NOMO-1 (cell line): ENCODE measurements around the gene IRF8.
A peak's percentile ranks its signal among the peaks of the same experiment; 100 is the strongest.
"Not testable (repeated sequence)": the region's sequence is repeated elsewhere in the genome, so short reads cannot be mapped to it uniquely, and the experiment has no call there.

ENCODE experiments used
- DNase-seq, 2 experiments: peaks; one replicate each; lab custom pipeline; 2025; ENCODE audit not compliant: unreplicated experiment in 2 of 2; lab: John Stamatoyannopoulos, UW

The IRF8 gene

DNA sequence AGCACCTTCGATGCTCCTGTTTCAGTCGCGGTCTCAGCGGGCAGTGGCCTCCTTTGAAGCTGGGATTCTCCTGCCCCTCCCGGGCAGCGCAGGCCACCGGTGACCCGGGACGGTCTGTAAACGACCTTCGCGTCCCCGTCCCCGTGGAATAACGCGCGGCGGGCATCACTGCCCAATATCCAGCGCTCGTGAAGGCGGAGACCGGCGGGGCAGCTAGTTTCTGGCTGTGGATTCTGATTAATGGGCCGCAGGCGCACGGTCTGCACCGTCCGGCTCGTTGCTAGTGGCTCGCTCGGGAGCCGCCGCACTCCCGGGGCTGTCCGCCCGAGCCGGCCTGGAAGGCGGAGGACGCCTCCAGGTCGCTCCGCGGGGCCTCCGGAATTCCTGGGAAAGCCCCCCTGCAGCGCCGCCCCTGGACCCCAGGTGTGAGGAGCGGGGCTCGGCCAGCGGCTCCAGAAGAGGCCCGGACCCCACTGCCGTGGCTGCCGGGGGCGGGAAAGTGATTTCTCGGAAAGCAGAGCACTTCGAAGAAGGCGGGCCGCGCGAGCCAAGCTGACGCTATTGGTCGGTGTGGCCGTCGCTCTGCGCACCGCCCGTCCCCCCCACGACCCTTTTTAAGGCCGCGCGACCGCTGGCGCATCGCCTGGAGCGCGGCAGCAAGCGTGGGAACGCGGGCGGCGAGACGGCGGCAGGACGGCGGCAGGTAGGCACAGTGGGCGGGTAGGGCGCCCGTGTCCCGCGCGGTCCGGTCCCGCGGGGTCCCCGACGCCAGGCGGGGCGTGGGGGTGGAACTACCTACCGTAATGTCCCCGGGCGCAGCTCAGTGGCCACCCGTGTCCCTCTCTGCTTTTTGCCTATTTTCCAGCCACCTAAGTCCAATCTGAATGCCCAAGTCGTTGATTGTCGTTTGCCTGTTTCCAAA lies at the start of gene IRF8:
IRF8 (plus strand) TSS at position 642 of the 922 bp plus-strand sequence. CDS start 3,854 bp downstream, outside the sequence.
- peak; percentile 81 to 90 for DNase-seq

DNA sequence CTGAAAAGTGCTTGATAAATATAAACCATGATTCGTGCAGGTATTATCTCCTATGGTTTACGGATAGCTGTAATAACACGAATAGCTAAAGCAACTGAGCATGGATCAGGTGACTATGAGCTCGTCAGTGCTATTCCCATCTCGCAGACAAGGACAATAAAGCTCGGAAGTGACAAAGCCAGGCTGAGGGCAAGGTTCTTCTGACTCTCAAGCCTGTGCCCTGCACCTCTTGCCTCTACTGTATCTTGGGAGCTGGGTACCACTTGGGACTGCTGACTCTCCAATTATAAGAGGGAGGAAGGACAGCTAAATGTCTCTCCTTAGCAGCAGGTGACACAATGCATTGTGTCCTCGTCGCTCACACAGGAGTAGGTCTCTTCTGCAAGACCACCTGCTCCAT lies 49.6 kb upstream of the IRF8 start:
- no peak for DNase-seq

DNA sequence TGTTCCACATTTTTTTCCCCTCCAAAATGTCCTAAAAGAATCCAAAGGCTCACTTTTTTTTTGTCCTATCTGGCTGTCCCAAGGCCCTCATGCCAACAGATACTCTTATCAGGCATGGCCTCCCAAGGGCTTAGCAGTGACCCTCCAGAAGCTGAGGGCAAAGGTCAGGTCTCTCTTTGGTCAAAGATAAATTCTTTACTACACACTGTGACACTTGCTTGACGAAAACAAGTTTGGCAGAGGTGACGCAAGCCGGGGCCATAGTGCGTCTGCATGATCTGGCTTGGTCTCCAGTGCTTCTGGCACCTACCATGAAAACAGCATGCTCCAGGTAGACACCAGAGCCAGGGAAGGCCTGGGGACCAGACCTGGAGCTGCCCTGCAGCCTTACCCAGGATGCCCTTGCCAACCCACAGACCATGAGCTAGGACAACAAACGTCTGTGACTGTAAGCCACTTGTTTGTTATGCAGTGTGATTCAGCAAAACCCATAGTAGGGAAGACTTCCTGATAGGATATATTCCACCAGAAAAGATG lies 48.5 kb upstream of the IRF8 start:
- DNase-seq, result no peak

DNA sequence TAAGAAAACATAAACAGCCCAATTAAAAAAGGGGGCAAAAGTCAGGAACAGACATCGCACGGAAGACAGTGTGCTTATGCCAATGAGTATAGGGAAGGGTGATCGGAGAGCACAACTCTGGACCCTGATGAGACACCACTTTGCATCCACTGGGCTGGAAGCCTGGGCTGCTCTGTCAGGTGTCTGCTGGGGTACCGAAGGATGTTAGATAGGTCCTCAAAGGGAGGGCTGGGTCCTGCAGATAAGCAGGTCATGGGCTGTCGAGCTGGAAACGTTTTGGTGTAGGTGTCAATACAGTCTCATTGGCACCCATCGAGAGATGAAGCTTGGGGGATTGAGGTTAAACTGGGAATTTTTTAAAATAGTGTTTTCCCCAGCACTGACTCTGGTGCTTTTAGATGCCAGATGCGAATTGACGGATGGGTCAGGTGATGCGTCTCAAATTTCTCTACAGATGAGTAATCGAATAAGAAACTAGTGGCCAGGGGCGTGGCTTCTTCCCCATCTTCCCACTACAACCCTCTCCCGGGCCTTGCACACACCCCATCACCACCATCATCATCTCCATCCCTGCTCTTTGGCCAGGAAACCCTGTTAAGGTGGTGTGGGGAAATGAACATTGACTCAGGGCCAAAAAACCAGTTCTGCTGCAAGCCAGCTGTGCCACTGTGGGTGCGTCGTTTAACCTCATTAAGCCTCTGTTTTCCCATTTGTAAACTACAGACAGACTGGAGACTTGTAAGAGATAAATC lies 47.8 kb upstream of the IRF8 start:
- DNase-seq, result no peak

DNA sequence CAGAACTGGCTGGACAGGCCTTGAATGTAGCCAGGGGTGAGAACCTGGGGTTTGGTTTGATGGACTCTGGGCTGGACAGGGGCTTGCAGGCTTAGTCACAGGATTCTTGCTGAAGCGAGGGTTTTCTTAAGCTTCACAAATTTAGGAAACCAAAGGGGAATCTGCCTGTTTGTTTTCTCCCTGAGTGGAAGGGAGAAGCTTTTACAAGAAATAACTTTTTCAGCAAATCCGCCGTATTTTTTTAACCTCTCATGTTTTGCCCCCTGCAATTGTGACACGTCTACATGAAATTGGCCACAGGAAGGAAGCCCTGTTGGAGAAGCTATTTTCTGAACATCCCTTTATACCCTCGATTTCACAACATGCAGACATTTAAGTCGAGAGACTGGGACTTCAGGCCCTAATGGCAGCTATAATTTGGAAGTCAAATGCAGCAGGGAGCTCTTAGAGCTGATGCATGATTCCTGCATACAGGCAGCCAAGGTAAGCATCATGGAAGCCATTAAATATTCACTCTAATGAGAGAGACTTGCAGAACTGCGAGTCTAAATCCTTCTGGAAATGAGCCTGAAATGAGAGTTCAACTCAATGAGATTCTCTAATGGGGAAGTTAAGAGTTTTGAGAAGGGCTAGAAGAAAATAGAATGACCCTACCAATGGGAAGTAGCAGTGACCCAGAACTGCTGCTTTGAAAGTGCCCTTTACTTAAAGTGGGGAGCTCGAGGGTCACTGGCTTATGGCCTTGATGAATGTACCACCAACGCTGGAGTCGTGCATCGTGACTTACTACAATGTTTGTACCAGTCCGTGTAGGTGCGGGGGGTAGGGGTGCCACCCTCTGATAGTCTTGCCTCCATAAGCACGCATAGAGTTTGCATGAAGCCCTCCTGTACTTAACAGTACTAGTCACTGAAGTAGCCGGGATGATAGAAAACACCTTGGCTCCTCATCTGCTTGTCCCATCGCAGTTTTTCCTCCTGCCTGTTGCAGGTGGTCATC lies 45.1 kb upstream of the IRF8 start:
- DNase-seq, result peak; percentile 80 to 96

DNA sequence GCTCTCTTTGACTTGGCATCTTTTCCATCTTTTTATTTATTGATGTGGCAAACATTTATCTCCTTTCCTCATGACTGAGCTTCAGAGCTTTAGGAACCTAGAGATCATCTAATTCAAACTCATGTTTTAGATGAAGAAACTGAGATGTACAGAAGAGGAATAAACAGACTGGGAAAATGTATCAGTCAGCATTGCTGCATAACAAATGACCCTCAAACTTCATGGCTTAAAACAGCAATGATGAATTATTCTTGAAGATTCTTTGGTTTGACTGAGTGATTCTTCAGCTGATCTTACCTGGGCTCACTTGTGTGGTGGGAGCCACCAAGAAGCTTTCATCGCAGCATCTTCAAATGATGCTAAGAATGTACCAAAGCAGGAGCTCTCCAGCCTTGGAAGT lies 44.0 kb upstream of the IRF8 start:
- no peak for DNase-seq

- peak in 1 of 2 experiments; percentile 13 for DNase-seq
Observed at GRCh38 chr16:85856079-85856478, 42.9 kb upstream of the IRF8 start.

- DNase-seq, result no peak
Observed at GRCh38 chr16:85856585-85856984, 42.4 kb upstream of the IRF8 start.

DNA sequence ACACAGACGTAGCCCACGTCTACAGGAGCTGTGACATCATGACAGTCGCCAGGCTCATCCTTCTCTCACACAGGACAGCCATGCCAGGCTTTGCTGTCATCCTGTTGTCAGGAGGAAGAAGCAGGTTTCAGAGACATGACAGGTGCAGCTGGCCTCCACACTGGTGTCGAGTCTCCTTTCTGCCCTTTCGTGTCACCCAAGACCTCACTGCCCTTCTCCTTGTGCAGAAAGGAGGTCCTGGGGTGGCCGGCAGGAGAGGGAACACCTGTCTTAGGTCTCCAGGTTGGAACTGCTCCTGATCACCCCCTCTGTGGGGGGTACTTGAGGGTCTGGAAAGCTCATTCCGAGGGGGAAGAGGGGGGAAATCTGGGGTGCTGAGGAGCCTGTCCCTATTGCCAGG lies 41.6 kb upstream of the IRF8 start:
- no peak for DNase-seq

GRCh38 chr16:85858571-85858970 lies 40.4 kb upstream of the IRF8 start:
- not testable (repeated sequence) for DNase-seq

DNA sequence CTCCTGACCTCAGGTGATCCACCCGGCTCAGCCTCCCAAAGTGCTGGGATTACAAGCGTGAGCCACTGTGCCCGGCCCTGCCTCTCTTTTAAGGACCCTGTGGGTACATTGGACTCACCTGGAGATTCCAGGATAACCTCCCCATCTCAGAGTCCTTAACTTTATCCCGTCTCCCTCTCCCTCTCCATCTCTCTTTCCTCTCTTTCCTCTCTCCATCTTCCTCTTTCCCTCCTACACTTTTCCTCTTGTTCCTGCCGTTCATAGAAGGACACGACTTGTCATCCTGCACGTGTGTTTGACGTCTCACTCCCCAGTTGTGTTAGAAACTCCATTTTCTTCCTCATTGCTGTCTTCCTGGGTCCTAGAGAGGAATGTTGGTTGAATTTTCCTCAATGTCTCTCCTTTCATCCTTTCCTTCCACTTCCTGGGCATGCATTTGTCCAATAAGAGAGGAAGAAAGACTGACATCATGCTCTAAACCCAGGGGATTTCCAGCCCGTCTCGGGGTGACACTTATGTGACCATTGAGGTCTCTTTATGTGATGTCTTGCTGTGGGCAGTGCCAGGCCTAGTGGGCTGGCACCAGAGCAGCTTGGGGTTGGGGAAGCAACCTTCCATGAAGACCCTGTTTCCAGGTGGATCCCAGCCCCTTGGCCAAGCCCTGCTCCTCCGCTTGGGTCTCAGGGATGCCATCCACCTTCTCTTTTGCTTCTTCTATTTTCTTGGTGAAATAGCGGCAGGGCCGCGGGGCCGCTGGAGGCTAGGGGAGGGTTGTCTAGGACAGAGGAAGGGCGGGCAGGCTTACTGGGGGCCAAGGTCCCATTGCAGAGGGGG lies 39.8 kb upstream of the IRF8 start:
- no peak for DNase-seq

GRCh38 chr16:85859818-85860125 lies 39.2 kb upstream of the IRF8 start:
- DNase-seq, result no peak

DNA sequence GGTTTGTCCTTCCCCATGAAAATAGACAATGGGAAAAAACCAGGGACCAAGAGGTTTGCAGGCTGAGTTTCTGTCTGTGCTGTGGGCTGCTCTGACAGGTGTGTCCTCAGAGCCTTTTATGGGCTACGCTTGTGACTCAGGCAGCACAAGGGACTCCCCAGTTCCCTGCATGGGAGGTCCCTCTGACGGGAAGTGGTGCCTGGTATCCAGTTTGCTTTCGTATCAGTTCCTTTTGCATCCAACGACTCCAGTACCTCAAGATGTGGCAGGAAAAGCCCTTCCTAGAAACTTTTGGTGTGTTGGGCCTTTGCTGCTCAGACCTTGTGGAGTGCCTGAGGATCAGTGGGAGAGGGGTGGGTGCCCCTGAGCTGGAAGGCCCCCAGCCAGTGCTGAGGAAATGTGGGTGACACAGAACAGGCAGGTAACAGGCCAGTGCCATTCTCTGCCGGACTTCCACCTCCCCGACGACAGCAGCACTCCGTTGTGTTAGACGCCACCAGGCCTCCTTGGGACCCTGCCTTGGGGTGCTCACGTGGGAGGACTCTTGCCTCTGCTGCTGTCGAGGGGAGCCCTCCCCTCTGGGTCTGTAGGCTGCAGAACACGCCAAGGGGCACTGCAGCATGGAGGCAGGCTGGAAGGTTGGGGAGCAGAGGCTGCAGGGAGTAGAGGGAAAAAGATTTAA lies 38.4 kb upstream of the IRF8 start:
- no peak for DNase-seq

DNA sequence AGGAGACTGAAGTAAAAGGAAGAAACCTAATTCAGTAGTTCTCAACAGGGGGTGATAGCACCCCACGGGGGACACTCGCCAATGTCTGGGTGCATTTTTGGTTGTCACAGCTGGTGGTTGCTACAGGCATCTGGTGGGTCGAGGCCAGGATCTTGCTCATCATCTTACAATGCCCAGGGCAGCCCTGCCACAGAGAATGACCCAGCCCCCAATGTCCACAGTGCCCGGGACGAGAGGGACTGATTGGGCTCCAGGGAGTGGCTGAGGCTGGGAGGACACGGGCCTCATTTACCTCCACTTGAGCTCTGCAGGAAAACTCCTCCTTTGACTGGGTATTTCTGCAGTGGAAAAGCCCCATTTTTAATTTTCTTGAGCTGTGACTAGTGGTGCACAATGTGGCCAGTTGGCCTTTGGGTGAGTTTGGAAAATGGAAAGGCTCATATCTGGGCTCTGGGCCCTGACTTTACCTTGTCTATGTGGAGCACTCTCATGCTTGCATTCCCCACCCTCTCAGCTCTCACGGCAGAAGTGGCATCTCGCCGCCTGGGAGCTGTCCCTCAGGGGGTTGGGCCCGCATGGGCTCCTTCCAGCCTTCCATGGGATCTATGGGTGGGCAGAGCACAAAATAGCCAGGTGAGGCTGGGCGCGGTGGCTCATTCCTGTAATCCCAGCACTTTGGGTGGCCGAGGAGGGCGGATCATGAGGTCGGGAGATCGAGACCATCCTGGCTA lies 37.7 kb upstream of the IRF8 start:
- no peak for DNase-seq

DNA sequence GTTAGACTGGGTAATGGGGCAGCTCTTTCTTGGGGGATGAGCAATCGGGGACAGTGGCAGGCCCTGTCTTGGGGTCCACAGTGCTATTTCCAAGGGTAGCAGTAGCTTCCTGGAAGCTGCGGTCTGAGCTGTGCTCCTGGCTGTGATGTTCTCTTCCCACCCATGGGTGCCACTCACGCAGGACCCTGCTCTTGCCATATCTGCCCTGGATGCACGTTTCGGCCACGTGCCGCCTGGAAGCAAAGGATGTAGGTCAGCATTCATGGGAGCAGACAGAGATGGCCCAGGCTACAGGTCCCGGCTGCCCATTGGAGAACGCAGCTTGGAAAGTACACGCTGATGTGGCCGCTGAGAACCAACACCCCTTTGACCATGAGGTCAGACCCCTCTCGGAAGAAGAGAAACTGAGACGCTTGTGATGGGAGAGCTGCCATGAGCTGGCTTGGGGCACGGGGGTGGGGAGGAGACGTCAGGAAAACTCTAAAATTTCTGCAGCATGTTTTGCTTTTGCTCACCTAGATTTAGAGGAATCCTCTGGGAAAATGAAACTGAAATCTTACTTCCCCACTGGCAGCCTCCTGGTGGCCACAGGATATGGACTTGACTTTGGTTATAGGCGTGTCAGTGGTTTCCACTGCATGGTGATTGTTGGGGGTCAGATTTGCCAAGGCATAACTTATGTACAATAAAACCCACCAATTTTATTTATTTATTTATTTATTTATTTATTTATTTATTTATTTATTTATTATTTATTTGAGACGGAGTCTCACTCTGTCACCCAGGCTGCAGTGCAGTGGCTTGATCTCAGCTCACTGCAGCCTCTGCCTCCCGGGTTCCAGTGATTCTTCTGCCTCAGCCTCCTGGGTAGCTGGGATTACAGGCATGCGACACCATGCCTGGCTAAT lies 36.2 kb upstream of the IRF8 start:
- no peak for DNase-seq

DNA sequence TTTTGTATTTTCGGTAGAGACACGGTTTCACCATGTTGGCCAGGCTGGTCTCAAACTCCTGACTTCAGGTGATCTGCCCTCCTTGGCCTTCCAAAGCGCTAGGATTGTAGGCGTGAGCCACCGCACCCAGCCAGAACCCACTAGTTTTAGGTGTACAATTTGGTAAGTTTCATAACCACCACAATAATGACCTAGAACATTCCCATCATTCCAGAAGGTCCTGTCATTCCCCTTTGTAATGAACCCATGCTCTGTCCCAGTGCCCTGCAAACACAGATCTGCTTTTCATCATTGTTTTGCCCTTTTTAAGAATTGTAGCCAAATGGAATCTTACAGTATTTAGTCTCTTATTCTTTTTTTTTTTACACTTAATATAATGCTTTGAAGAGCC lies 35.6 kb upstream of the IRF8 start:
- no peak for DNase-seq

DNA sequence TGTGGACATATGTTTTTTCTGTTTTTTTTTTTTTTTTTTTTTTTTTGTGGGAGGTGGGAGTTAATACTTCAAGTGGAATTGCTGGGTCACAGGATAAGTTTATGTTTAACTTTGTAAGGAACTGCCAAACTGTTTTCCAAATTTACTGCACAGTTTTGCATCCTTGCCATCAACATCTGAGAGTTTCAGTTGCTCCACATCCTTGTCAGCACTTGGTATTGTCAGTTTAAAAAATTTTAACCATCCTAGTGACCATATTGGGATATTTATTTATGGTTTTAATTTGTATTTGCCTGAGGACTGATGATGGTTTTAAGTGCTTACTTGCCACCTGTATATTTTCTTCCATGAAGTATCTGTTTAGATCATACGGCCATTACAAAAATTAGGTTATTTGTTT lies 34.0 kb upstream of the IRF8 start:
- no peak for DNase-seq

- no peak for DNase-seq
Observed at GRCh38 chr16:85867189-85867588, 31.8 kb upstream of the IRF8 start.
